HCT116 (cell line): ENCODE measurements around the gene TAF11. TPM values are rescaled to one million over a fixed set of nuclear protein-coding genes. Genes with fewer than 3 reads are reported as not detected.
A peak's percentile ranks its signal among the peaks of the same experiment; 100 is the strongest.
"Not testable (repeated sequence)": the region's sequence is repeated elsewhere in the genome, so short reads cannot be mapped to it uniquely, and the experiment has no call there.

Experiments used
- ATAC-seq: fragments of 200-7000 bp; cut with Tn5 transposase; 2 replicates; pipeline ENCODE4 v1.9.1; 2020; ENCODE audit warnings: mild to moderate bottlenecking, moderate library complexity
- BruUV-seq: library from RNA; stranded (reverse); fragments of 400-500 nt; replicated peaks from 2 replicates; lab custom pipeline; 2021; lab: Mats Ljungman, UMichigan
- CTCF ChIA-PET: fragments of 300-600 bp; sonication (Branson Sonifier 250); formaldehyde crosslinking; loops from one replicate; lab custom pipeline; 2021; ENCODE audit warnings: antibody characterized with exemption; lab: Charles Lee
- POLR2A ChIA-PET: fragments of 300-600, 350-600 bp; sonication (Branson Sonifier 250); formaldehyde crosslinking; loops from one replicate; lab custom pipeline; 2021; ENCODE audit warnings: antibody characterized with exemption; lab: Charles Lee
- RAD21 ChIA-PET, 2 experiments: fragments of 300-600 bp; sonication (Branson Sonifier 250); formaldehyde crosslinking; loops; one replicate each; lab custom pipeline; 2023; ENCODE audit warnings: low total read pairs in 2 of 2; ENCODE audit not compliant: uncharacterized antibody in 2 of 2, unreplicated experiment in 2 of 2, low non-redundant PET in 1 of 2; lab: Charles Lee
- DNase-seq: peaks from one replicate; pipeline ENCODE4 v3.0.0-alpha.2; 2010; ENCODE audit warnings: low read depth, low spot score
- H2AFZ ChIP-seq: fragments of 200-600 bp; shearing (Covaris generic), sonication (generic); 2 replicates; pipeline ENCODE4 v1.6.1; 2017; ENCODE audit warnings: low read depth, mixed run types, mixed read lengths, antibody characterized with exemption, low read length; ENCODE audit not compliant: poor library complexity, severe bottlenecking
- H3K27ac ChIP-seq: 2 replicates; pipeline ENCODE4 v1.5.1; 2012; ENCODE audit warnings: low read depth, low read length
- H3K27me3 ChIP-seq: fragments of 200-600 bp; sonication (generic); 2 replicates; pipeline ENCODE4 v1.6.1; 2016; ENCODE audit warnings: mixed run types, low read length, mixed read lengths; ENCODE audit not compliant: insufficient read depth
- H3K36me3 ChIP-seq, 2 experiments: fragments of 200-500 bp in 1 of 2; fragments of 200-600 bp in 1 of 2; sonication (Bioruptor generic) in 1 of 2; sonication (generic) in 1 of 2; 2 replicates each; pipeline versions ENCODE4 v1.5.1 to v1.6.1; 2014 to 2016; ENCODE audit warnings: low read length in 2 of 2, inconsistent platforms in 1 of 2, mixed read lengths in 1 of 2, mixed run types in 1 of 2; ENCODE audit not compliant: insufficient read depth in 2 of 2, control insufficient read depth in 1 of 2
- H3K4me1 ChIP-seq, 2 experiments: fragments of 200-600 bp in 1 of 2; sonication (generic) in 1 of 2; 2 replicates each; pipeline versions ENCODE4 v1.5.1 to v1.6.1; 2012 to 2017; ENCODE audit warnings: low read length in 2 of 2, inconsistent platforms in 1 of 2, mild to moderate bottlenecking in 1 of 2, mixed read lengths in 1 of 2, mixed run types in 1 of 2, moderate library complexity in 1 of 2; ENCODE audit not compliant: insufficient read depth in 2 of 2, control insufficient read depth in 1 of 2
- H3K4me2 ChIP-seq: fragments of 200-600 bp; sonication (generic); 2 replicates; pipeline ENCODE4 v1.6.1; 2017; ENCODE audit warnings: mixed run types, low read length, mixed read lengths
- H3K4me3 ChIP-seq, 2 experiments: fragments of 200-600 bp in 1 of 2; sonication (generic) in 1 of 2; replicated peaks in 1 of 2; 2 replicates each; pipeline ENCODE4 v1.5.1; 2011 to 2016; ENCODE audit warnings: low read length in 2 of 2, control low read depth in 1 of 2, low read depth in 1 of 2, mild to moderate bottlenecking in 1 of 2, mixed read lengths in 1 of 2, mixed run types in 1 of 2
- H3K79me2 ChIP-seq: fragments of 200-600 bp; sonication (generic); 2 replicates; pipeline ENCODE4 v1.6.1; 2017; ENCODE audit warnings: mild to moderate bottlenecking, mixed run types, low read length, moderate library complexity, mixed read lengths; ENCODE audit not compliant: insufficient read depth
- H3K9ac ChIP-seq: fragments of 200-600 bp; sonication (generic); 2 replicates; pipeline ENCODE4 v1.6.1; 2016; ENCODE audit warnings: low read length, mixed read lengths
- H3K9me2 ChIP-seq: fragments of 200-600 bp; sonication (generic), shearing (Covaris generic); 2 replicates; pipeline ENCODE4 v1.6.1; 2017; ENCODE audit warnings: mixed run types, mild to moderate bottlenecking, moderate library complexity; ENCODE audit not compliant: insufficient read depth
- H3K9me3 ChIP-seq, 2 experiments: fragments of 200-500 bp in 1 of 2; fragments of 200-600 bp in 1 of 2; sonication (Bioruptor generic) in 1 of 2; sonication (generic) in 1 of 2; 2 replicates each; pipeline ENCODE4 v1.6.1; 2014 to 2017; ENCODE audit warnings: low read length in 2 of 2, mixed read lengths in 2 of 2, inconsistent platforms in 1 of 2, low read depth in 1 of 2, mild to moderate bottlenecking in 1 of 2, mixed run types in 1 of 2, moderate library complexity in 1 of 2; ENCODE audit not compliant: control insufficient read depth in 1 of 2, insufficient read depth in 1 of 2
- H4K20me1 ChIP-seq: fragments of 200-600 bp; sonication (generic), shearing (Covaris generic); 2 replicates; pipeline ENCODE4 v1.6.1; 2017; ENCODE audit warnings: mixed run types, mild to moderate bottlenecking, moderate library complexity; ENCODE audit not compliant: insufficient read depth
- CEBPB ChIP-seq: IDR thresholded peaks from 2 replicates; pipeline ENCODE4 v1.6.1; 2012; ENCODE audit warnings: low read depth
- ELF1 ChIP-seq: IDR thresholded peaks from 2 replicates; pipeline ENCODE4 v1.6.1; 2012; ENCODE audit warnings: low read depth, borderline replicate concordance
- EZH2phosphoT487 ChIP-seq: fragments of 200-600 bp; IDR thresholded peaks from 2 replicates; pipeline ENCODE4 v1.6.1; 2018; ENCODE audit warnings: antibody characterized with exemption, borderline replicate concordance
- FOSL1 ChIP-seq: IDR thresholded peaks from 2 replicates; pipeline ENCODE4 v1.6.1; 2012; ENCODE audit warnings: low read depth
- SIN3A ChIP-seq: IDR thresholded peaks from 2 replicates; pipeline ENCODE4 v1.6.1; 2012; ENCODE audit warnings: low read depth
- TCF7L2 ChIP-seq: IDR thresholded peaks from 2 replicates; pipeline ENCODE4 v1.7.0; 2011; ENCODE audit warnings: borderline replicate concordance, inconsistent platforms; ENCODE audit not compliant: insufficient read depth, insufficient read length; ENCODE audit errors: extremely low read depth
- YY1 ChIP-seq: IDR thresholded peaks from 2 replicates; pipeline ENCODE4 v1.6.1; 2011; ENCODE audit warnings: low read length, low read depth, moderate library complexity, mild to moderate bottlenecking; ENCODE audit not compliant: insufficient replicate concordance; ENCODE audit errors: extremely low read depth
- ZFX ChIP-seq: fragments of 450-650 bp; IDR thresholded peaks from 2 replicates; pipeline ENCODE4 v1.6.1; 2017
- intact Hi-C: fragments of 100-400 bp; cut with micrococcal nuclease; formaldehyde crosslinking; loops from 2 replicates; pipeline ENCODE4 v1.10.0; 2022
- total RNA-seq: library from RNA; stranded (reverse); gene quantifications from one replicate; pipeline ENCODE4 v1.2.1, GENCODE V29; 2021; ENCODE audit not compliant: unreplicated experiment
- TF ChIP-seq, protein P1 (sequence below): IDR thresholded peaks from 2 replicates; pipeline ENCODE4 v1.6.1; 2012; ENCODE audit warnings: low read depth
- TF ChIP-seq, protein P2 (sequence below): IDR thresholded peaks from 2 replicates; pipeline ENCODE4 v1.6.1; 2012

TAF11 gene
- total RNA-seq, 1 experiment from 2014 or later, result 23.7 TPM

DNA sequence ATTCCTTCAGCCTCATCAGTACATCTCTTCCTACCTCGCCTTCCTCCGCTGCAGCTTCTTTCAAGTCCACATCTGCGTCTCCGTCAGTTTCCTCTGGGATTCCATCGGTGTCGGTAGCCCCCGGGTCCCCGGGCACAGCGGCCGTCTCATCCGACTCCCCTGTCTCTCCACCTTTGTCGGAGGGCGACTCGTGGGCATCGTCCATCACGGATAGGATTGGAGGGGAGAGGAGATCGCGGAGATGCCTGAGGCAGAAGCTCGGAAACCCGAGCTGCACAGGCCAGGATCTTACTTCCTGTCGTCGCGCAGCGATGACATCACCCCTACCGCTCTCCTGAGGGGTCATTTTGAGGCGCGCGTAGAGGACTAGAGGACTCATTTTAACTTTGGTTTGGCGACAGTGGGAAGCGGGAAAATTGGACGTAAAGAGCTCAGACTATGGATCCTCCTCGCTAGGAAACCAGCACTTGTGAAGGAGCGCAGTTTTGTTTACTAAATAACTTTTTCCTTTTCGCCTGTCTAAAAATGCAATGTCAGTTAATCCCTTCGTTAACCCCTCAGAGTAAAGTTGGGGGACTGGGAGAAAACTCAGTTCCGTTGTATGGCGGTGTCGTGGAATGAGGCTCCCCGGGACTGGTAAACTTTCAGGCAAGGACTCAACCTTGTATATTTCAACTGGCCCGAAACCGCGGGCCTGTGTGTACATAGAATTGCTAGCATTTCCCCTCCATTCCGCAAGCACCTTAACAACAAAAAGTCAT lies at the start of gene TAF11 (continued):
- TF ChIP-seq, protein P1, sequence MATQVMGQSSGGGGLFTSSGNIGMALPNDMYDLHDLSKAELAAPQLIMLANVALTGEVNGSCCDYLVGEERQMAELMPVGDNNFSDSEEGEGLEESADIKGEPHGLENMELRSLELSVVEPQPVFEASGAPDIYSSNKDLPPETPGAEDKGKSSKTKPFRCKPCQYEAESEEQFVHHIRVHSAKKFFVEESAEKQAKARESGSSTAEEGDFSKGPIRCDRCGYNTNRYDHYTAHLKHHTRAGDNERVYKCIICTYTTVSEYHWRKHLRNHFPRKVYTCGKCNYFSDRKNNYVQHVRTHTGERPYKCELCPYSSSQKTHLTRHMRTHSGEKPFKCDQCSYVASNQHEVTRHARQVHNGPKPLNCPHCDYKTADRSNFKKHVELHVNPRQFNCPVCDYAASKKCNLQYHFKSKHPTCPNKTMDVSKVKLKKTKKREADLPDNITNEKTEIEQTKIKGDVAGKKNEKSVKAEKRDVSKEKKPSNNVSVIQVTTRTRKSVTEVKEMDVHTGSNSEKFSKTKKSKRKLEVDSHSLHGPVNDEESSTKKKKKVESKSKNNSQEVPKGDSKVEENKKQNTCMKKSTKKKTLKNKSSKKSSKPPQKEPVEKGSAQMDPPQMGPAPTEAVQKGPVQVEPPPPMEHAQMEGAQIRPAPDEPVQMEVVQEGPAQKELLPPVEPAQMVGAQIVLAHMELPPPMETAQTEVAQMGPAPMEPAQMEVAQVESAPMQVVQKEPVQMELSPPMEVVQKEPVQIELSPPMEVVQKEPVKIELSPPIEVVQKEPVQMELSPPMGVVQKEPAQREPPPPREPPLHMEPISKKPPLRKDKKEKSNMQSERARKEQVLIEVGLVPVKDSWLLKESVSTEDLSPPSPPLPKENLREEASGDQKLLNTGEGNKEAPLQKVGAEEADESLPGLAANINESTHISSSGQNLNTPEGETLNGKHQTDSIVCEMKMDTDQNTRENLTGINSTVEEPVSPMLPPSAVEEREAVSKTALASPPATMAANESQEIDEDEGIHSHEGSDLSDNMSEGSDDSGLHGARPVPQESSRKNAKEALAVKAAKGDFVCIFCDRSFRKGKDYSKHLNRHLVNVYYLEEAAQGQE, result no peak
- TF ChIP-seq FOSL1, result no peak
- peak; percentile 41; the same call in 1 of the 2 replicates for TF ChIP-seq ZFX
- TF ChIP-seq, all 23 proteins: peak for 12

DNA sequence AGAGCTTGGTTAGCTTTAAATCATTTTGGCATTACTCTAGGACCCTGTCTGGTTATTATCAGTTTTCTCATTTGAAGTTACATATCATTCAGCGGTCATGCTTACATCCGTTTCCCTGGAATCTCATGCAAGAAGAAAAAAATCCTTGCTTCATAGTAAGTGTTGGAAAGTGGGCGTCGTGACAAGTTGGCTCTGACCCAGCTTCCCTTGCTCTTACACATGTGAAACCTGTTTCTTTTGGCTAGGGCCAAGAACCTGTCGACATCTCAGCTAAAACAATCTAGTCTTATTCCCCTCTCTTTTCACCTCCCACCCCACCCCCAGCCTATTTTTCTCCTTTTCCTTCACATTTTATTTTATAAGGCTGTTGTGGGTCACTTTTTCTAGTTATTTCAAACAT lies 46.7 kb upstream of the TAF11 start:
- no peak overlapping the region for H3K9ac ChIP-seq
- DNase-seq, result no peak

DNA sequence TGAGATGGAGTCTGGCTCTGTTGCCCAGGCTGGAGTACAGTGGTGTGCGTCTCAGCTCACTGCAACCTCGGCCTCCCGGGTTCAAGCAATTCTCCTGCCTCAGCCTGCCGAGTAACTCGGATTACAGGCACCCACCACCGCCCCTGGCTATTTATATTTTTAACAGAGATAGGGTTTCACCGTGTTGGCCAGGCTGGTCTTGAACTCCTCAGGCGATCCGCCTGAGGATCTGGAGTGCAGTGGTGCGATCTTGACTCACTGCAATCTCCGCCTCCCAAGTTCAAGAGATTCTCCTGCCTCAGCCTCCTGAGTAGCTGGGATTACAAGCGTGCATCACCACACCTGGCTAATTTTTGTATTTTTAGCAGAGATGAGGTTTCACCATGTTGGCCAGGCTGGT lies 44.4 kb upstream of the TAF11 start:
- BruUV-seq, H3K4me1 ChIP-seq, H3K4me2 ChIP-seq, H3K9me3 ChIP-seq, ATAC-seq, CTCF ChIA-PET, intact Hi-C loops, H3K9ac ChIP-seq, H3K36me3 ChIP-seq, H3K27me3 ChIP-seq, POLR2A ChIA-PET, DNase-seq, H4K20me1 ChIP-seq, H3K27ac ChIP-seq, H2AFZ ChIP-seq, H3K9me2 ChIP-seq, H3K4me3 ChIP-seq, RAD21 ChIA-PET: not testable (repeated sequence)
- peaks cover 23% of the 10 kb centered on the region for H3K79me2 ChIP-seq

More for the DNA sequence above, 46.7 kb upstream of the TAF11 start:
- Histone ChIP-seq H3K9me3 (no peaks in the 10 kb centered on the region), H3K79me2 (peaks cover 31% of the 10 kb centered on the region), H4K20me1 (peaks cover 5% of the 10 kb centered on the region; the same call in 1 of the 2 replicates), H3K27ac (no peak overlapping the region), H3K27me3 (no peaks in the 10 kb centered on the region), H3K9me2 (no peaks in the 10 kb centered on the region), H3K4me3 (no peak overlapping the region), H2AFZ (no peak overlapping the region), H3K36me3 (no peaks in the 10 kb centered on the region), H3K4me2 (no peak overlapping the region), H3K4me1 (no peaks in the 10 kb centered on the region)
- POLR2A ChIA-PET, result no interaction called here
- intact Hi-C loops, result no loop called here
- RAD21 ChIA-PET, result no interaction called here
- BruUV-seq, result no TSS peak
- TF ChIP-seq ELF1 (no peak), YY1 (no peak), SIN3A (no peak), TCF7L2 (no peak), CEBPB (no peak), FOSL1 (no peak), EZH2phosphoT487 (no peak)
- TF ChIP-seq, protein P2, sequence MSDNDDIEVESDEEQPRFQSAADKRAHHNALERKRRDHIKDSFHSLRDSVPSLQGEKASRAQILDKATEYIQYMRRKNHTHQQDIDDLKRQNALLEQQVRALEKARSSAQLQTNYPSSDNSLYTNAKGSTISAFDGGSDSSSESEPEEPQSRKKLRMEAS, result no peak
- no peak for ATAC-seq
- CTCF ChIA-PET, result no interaction called here
